ENCODE data around the gene EFCAB6.

The EFCAB6 gene

GRCh38 chr22:43583501-43583900, 228.6 kb downstream of the EFCAB6 start:
- no peak for DNase-seq (ENCODE audit: low spot score)

GRCh38 chr22:43582394-43582793, 229.7 kb downstream of the EFCAB6 start:
- no peak for DNase-seq (ENCODE audit: low spot score)

GRCh38 chr22:43580271-43580750, 231.8 kb downstream of the EFCAB6 start:
- DNase-seq (ENCODE audit: low spot score) = no peak

DNA sequence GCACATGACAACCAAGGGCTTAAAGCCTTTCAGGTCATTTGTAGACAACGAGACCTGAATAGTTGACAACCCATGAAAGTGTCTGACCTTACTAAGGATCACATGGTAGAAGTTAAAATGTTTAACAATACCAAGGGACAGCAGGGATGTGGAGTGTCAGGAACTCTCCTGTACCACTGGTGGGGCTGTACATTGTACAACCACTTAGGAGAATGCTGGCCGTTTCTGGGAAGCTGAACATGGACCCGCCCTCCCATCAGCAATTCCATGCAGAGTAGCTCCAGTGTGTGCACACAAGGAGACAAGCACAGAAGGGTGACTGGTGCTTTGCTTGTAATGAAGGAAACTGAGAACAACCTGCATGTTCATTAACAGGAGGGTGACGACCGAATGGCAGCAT, 237.4 kb downstream of the EFCAB6 start:
- DNase-seq (ENCODE audit: low spot score) = no peak

DNA sequence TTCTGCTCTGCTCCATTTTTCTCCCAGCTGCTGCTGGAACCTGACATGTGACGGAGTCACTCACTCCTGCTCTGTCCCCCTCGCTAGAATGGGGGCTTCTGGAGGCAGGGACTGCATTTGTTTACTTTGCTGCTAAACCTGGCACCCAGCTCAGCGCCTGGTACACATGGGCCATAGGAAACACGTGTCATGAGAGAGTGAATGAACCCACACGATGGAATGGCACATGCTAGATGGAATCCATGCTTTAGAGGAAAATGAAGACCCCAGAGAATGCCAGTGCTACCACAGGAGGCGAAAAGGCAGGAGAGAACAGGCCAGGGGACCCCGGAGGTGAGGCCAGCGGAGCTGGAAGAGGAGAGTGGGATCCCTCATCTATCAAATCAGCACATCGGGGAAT, 239.4 kb downstream of the EFCAB6 start:
- no peak for DNase-seq (ENCODE audit: low spot score)

DNA sequence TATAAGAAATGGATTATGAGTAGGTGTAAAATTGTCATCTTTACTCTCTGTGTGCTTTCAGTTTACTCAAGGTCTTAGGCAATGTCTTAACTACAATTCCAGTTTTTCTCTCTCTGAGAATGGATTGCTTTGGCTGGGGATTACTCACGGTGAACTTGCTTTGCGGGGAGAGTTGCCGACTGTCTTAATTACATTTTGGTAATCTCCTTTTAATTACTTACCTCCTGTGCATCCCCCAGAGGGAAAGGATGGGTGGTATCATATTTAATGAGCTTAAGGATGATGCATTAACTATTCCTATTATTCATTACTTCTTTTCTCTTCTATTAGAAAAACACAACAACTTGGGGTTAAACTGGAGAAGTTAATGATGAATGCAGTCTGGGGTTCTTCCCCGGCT, 240.9 kb downstream of the EFCAB6 start:
- no peak for DNase-seq (ENCODE audit: low spot score)

- DNase-seq (ENCODE audit: low spot score) = no peak
Observed at GRCh38 chr22:43570531-43571165, 241.5 kb downstream of the EFCAB6 start.

GRCh38 chr22:43569111-43569510, 243.0 kb downstream of the EFCAB6 start:
- DNase-seq (ENCODE audit: low spot score) = no peak

DNA sequence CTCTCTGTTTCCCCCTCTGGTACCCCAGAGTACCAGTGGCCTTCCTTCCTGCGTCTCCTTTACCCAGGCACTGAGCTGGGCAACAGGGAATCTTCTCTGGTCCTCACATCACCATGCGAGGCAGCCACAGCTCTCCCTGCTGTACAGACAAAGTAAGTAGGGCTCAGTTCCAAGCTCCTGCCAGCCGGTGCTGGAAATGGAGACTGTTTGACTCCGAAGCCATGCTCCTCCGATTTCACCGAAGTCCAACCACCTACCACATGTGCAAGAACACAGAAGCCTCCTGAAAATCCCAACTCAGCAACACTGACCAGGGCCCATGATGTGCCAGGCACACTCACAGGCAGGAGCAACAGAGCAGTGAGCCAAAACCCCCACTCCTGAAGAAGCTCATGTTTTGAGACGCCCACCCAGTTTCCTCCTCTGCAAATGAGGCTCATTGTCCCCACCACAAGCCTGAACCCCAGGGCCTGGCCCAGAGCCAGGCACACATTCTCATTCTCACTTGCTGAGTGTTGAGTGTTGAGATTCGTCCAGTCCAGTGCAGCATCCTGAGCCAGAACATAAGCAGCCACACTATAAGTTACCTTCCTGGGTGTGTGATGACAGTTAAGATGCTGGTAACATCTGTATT, 244.3 kb downstream of the EFCAB6 start:
- no peak for DNase-seq (ENCODE audit: low spot score)

GRCh38 chr22:43566561-43567332, 245.4 kb downstream of the EFCAB6 start:
- DNase-seq (ENCODE audit: low spot score) = no peak

- DNase-seq (ENCODE audit: low spot score) = no peak
Observed at GRCh38 chr22:43566021-43566420, 246.1 kb downstream of the EFCAB6 start.

- DNase-seq (ENCODE audit: low spot score) = no peak
Observed at GRCh38 chr22:43564859-43565258, 247.2 kb downstream of the EFCAB6 start.

GRCh38 chr22:43563571-43563970, 248.5 kb downstream of the EFCAB6 start:
- no peak for DNase-seq (ENCODE audit: low spot score)

DNA sequence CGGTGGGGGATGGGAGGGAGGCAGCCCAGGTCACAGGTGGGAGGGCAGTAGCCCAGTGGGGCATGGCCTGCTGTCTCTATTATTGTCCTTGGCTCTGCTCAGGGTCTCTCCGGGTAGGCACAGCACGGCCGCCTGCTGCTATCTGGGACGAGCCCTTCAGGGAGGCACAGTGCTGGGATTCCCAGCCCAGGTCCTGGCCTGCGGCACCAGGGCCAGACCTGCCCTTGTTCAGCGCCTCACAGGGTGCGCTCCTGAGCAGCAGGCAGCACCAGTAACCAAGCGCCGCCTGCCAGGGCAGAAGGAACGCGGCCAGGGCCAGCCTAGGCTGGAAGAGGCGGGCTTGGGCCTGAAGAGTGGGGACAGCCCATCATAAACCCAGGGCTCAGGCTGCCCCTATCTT, 249.3 kb downstream of the EFCAB6 start:
- DNase-seq (ENCODE audit: low spot score) = no peak

GRCh38 chr22:43561415-43562178, 250.5 kb downstream of the EFCAB6 start:
- no peak for DNase-seq (ENCODE audit: low spot score)

DNA sequence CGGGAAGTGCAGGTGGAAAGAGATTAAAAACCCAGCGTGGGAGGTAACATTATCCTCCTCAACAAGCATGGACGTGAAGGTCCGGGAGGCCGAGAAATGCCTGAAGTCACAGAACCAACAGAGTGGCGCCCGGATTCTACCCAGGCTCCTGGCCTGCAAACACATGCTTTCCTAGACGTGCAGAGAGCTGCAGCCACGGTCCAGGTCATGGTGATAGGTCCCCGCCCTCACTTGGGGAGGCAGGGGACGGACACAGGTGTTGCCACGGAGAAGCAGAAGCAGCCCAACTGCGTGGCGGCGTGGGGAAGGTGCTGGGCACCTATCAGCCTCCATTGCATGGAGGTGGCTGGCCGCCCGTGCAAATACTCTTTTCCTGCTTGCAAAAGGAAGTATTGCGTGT, 251.5 kb downstream of the EFCAB6 start:
- no peak for DNase-seq (ENCODE audit: low spot score)

- no peak for DNase-seq (ENCODE audit: low spot score)
Observed at GRCh38 chr22:43555561-43556515, 256.3 kb downstream of the EFCAB6 start.

GRCh38 chr22:43554694-43555365, 257.3 kb downstream of the EFCAB6 start:
- DNase-seq (ENCODE audit: low spot score) = no peak

DNA sequence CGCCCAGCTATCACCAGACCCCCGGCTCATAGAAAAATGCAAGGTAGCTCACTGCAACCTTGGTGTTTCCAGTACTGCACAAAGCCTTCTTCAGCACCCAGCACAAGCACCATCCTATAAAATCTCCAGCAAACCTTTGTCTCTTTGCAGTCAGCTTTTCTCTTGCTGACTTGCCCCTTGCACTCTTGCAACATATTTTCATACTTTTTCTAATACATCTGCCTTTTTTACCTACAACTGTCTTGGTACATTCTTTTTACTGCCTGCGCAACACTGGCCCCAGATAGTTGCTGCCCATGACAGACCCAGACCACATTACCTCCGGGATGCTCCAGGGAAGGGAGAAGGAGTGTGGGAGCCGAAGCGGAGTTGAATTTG, 257.9 kb downstream of the EFCAB6 start:
- DNase-seq (ENCODE audit: low spot score) = no peak

DNA sequence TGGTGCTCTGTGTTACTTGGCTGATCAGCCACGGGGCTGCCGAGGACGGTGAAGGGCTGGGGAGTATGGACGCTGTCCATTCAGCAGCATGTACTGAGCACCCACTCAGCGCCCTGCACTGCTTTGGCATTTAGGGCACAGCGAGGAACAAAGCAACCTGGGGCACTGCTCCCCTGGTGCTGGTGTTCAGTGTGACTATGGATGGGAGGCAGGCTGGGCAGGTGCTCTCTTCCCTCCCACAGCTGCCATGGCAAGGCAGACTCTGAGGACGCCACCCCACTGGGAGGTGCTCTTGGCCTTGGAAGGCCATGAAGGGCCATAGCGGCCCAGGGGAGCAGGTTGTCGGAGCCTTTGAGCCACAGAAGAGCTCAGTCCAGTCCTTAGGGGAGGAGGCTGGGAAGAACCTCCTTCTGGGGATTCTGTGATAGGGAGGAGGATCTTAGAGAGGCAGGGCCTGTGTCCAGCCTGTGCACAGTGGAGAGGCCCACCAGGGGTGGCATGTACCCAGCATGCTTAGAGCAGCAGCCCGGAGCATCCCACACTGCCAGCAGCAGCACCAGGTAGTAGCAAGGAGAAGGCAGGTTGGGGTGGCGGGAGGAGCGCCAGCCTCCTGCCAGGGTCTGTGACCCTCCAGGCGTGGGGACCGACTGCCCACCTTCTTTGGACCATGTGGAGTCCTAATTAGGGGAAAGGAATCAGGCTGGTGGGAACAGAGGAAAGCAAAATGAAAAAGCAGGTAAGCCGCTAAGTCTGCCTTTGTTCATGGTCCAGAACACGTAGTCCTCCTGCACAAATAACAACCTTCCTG, 258.4 kb downstream of the EFCAB6 start:
- DNase-seq (ENCODE audit: low spot score) = no peak
